Glutamatergic neuron (in vitro differentiated cells): ENCODE results near the gene SEL1L2. TPM values are rescaled to one million over a fixed set of nuclear protein-coding genes. Genes with fewer than 3 reads are reported as not detected.

ENCODE experiments used
- DNase-seq: peaks from one replicate; pipeline ENCODE4 v3.0.0; 2022
- H3K27ac Mint-ChIP-seq: one replicate; pipeline ENCODE4 v1.8.0; 2020; ENCODE audit warnings: mild to moderate bottlenecking, mixed read lengths, inconsistent platforms; ENCODE audit not compliant: unreplicated experiment
- H3K27me3 Mint-ChIP-seq: one replicate; pipeline ENCODE4 v1.8.0; 2020; ENCODE audit warnings: mild to moderate bottlenecking, moderate library complexity, mixed read lengths, inconsistent platforms; ENCODE audit not compliant: unreplicated experiment
- H3K36me3 Mint-ChIP-seq: one replicate; pipeline ENCODE4 v1.8.0; 2020; ENCODE audit warnings: mild to moderate bottlenecking, mixed read lengths, inconsistent platforms; ENCODE audit not compliant: unreplicated experiment
- H3K4me1 Mint-ChIP-seq: one replicate; pipeline ENCODE4 v1.8.0; 2020; ENCODE audit warnings: mild to moderate bottlenecking, low read depth, mixed read lengths, inconsistent platforms; ENCODE audit not compliant: unreplicated experiment
- H3K4me3 Mint-ChIP-seq: one replicate; pipeline ENCODE4 v1.8.0; 2020; ENCODE audit warnings: mild to moderate bottlenecking, mixed read lengths, inconsistent platforms; ENCODE audit not compliant: unreplicated experiment
- H3K9me3 Mint-ChIP-seq: one replicate; pipeline ENCODE4 v1.8.0; 2020; ENCODE audit warnings: mild to moderate bottlenecking, moderate library complexity, mixed read lengths, inconsistent platforms; ENCODE audit not compliant: unreplicated experiment
- total RNA-seq: library from RNA; stranded (reverse); fragmentation: NEBNext Ultra II Directional; extraction: Animal tissue kit (Norgen Biotek cat#: 25700); gene quantifications from one replicate; pipeline ENCODE4 v1.2.1, GENCODE V29; 2021; ENCODE audit not compliant: unreplicated experiment
- TF ChIP-seq, protein P1 (sequence below): fragments of 200-600 bp; sonication (generic); IDR thresholded peaks from one replicate; pipeline ENCODE4 v1.5.0; 2021; ENCODE audit not compliant: partially characterized antibody, unreplicated experiment

SEL1L2 gene
- total RNA-seq, 1 donor from 2014 or later = not detected

DNA sequence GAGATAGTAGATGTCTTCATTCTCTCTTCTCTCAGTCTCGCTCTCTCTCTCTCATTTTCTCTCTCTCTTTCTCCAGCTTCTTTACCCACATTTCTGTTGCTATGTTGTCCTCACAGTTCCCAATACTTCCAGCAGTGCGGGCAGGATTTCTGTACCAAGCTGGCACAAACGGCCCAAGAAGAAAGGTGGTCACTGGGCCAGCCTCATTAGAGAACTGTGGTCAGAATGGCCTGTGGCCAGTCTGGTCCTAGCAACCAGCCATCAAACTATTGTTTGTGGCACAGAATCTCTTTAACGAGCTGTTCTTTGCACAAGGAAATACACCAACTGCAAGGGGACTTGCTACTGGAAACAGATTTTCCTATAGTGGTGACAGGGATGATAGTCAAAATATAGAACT, 81.3 kb downstream of the SEL1L2 start:
- Mint-ChIP-seq H3K4me3 (no peak overlapping the region), H3K9me3 (no peaks in the 10 kb centered on the region), H3K36me3 (no peaks in the 10 kb centered on the region), H3K4me1 (no peaks in the 10 kb centered on the region), H3K27me3 (no peaks in the 10 kb centered on the region), H3K27ac (no peak overlapping the region)
- no peak for DNase-seq
- TF ChIP-seq, protein P1, sequence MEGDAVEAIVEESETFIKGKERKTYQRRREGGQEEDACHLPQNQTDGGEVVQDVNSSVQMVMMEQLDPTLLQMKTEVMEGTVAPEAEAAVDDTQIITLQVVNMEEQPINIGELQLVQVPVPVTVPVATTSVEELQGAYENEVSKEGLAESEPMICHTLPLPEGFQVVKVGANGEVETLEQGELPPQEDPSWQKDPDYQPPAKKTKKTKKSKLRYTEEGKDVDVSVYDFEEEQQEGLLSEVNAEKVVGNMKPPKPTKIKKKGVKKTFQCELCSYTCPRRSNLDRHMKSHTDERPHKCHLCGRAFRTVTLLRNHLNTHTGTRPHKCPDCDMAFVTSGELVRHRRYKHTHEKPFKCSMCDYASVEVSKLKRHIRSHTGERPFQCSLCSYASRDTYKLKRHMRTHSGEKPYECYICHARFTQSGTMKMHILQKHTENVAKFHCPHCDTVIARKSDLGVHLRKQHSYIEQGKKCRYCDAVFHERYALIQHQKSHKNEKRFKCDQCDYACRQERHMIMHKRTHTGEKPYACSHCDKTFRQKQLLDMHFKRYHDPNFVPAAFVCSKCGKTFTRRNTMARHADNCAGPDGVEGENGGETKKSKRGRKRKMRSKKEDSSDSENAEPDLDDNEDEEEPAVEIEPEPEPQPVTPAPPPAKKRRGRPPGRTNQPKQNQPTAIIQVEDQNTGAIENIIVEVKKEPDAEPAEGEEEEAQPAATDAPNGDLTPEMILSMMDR = no peak

DNA sequence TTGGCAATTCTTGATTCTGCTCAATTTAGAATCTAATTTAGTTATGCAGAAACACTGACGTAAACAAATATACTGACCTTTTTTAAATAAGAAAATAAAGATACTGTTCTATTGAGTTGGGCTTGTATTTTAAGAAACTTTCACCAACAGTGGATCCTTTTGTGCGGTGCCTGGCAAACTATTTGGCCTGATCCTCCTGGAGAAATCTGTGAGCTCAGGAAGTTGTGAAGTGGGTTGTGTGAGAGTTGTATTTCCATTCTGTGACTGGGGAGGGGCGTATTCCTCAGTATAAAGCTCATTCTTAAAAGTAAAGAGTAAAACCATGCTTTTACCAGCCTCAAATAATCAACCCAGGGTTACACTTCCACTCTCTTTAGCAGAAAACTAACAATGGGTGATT, 85.6 kb downstream of the SEL1L2 start:
- H3K27ac Mint-ChIP-seq = no peak overlapping the region
- no peaks in the 10 kb centered on the region for H3K4me1 Mint-ChIP-seq
- TF ChIP-seq, protein P1 = no peak
- no peaks in the 10 kb centered on the region for H3K36me3 Mint-ChIP-seq
- no peak for DNase-seq
- H3K4me3 Mint-ChIP-seq = no peak overlapping the region
- H3K9me3 Mint-ChIP-seq = no peaks in the 10 kb centered on the region
- H3K27me3 Mint-ChIP-seq = no peaks in the 10 kb centered on the region

DNA sequence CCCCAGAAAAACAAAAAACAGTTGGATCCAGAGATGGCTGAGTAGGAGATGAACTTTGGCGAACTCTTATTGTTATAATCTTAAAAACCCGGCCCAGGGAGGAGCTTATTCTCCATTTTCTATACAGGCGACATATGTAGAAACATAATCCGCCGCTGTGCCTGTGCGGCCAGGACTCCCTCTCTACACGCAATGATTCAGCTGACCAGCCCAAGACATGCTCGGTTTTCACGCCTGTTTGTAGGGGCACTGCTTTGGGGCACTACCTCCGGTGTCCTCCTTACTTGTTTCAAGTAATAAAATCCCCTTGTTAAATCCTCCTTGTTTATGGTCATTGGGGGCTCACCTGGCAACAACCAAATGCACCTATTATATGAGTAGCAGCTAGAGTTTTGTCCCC, 89.9 kb downstream of the SEL1L2 start:
- no peak for DNase-seq

DNA sequence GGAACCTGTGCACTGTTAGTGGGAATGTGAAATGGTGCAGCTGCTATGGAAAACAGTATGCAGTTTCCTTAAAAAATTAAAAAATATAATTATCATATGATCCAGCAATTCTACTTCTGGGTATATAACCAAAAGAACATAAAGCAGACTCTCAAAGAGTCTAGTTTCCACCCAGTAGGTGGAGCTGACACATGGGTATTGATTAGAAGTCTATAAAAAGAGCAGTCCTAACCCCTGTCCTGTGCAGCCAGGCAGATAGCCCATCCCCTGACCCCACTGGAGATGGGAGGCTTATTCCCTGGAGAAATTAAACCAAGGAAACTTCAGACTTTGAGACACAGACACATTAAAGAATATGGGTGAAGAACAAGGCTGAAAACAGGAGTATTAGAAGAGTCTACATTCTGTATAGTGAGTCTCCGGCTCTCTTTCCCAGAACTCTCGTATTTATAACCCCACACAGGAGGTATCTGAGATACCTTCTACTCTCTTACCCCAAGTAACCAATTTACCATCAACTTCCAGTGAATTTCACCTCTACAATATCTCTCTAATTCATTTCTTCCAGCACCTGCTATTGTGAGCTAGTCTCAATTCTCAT, 92.3 kb downstream of the SEL1L2 start:
- TF ChIP-seq, protein P1 = no peak
- no peak overlapping the region for H3K27ac Mint-ChIP-seq
- peaks cover 3% of the 10 kb centered on the region for H3K9me3 Mint-ChIP-seq
- H3K4me3 Mint-ChIP-seq = no peak overlapping the region
- H3K36me3 Mint-ChIP-seq = peaks cover 5% of the 10 kb centered on the region
- DNase-seq = no peak
- H3K4me1 Mint-ChIP-seq = no peaks in the 10 kb centered on the region
- no peaks in the 10 kb centered on the region for H3K27me3 Mint-ChIP-seq

More for the DNA sequence above, 89.9 kb downstream of the SEL1L2 start:
- H3K36me3 Mint-ChIP-seq = no peaks in the 10 kb centered on the region
- H3K27me3 Mint-ChIP-seq = no peaks in the 10 kb centered on the region
- H3K4me3 Mint-ChIP-seq = no peak overlapping the region
- no peak overlapping the region for H3K27ac Mint-ChIP-seq
- H3K4me1 Mint-ChIP-seq = no peaks in the 10 kb centered on the region
- TF ChIP-seq, protein P1 = no peak
- peaks cover 2% of the 10 kb centered on the region for H3K9me3 Mint-ChIP-seq

DNA sequence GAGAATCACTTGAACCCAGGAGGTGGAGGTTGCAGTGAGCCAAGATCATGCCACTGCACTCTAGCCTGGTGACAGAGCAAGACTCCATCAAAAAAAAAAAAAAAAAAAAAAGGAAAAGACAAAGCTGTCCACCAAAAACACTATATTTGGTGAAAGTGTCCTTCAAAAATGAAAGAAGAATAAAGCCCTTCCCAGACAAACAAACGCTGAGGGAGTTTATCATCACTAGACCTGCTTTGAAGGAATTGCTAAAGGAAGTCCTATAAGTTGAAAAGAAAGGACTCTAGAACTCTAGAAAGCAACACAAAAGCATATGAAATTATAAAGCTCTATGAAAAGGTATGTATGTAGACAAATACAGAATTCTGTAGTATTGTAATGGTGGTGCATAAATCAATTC, 98.8 kb downstream of the SEL1L2 start:
- H3K36me3 Mint-ChIP-seq = peaks cover 11% of the 10 kb centered on the region
- H3K4me3 Mint-ChIP-seq = no peak overlapping the region
- TF ChIP-seq, protein P1 = no peak
- H3K9me3 Mint-ChIP-seq = peaks cover 6% of the 10 kb centered on the region
- H3K27me3 Mint-ChIP-seq = no peaks in the 10 kb centered on the region
- H3K4me1 Mint-ChIP-seq = no peaks in the 10 kb centered on the region
- DNase-seq = no peak
- no peak overlapping the region for H3K27ac Mint-ChIP-seq
